GM19455 (cell line): ENCODE results near the gene FEM1A.
"Not testable (repeated sequence)": the region's sequence is repeated elsewhere in the genome, so short reads cannot be mapped to it uniquely, and the experiment has no call there.

Experiments used
- ATAC-seq: cut with Tn5 transposase; IDR thresholded peaks from one replicate; pipeline ENCODE4 v1.9.1; 2021; ENCODE audit not compliant: unreplicated experiment

The FEM1A gene

DNA sequence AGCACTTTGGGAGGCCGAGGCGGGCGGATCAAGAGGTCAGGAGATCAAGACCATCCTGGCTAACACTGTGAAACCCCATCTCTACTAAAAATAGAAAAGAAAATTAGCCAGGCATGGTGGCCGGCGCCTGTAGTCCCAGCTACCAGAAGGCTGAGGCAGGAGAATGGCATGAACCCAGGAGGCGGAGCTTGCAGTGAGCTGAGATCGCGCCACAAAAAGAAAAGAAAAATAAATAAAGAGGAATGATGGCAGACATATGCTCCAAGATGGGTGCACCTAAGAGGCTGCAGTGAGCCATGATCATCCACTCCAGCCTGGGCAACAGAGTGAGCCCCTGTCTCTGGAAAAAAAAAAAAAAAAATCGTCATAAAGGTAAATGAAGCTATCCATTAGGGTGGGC, 54.4 kb downstream of the FEM1A start:
- ATAC-seq, result not testable (repeated sequence)

DNA sequence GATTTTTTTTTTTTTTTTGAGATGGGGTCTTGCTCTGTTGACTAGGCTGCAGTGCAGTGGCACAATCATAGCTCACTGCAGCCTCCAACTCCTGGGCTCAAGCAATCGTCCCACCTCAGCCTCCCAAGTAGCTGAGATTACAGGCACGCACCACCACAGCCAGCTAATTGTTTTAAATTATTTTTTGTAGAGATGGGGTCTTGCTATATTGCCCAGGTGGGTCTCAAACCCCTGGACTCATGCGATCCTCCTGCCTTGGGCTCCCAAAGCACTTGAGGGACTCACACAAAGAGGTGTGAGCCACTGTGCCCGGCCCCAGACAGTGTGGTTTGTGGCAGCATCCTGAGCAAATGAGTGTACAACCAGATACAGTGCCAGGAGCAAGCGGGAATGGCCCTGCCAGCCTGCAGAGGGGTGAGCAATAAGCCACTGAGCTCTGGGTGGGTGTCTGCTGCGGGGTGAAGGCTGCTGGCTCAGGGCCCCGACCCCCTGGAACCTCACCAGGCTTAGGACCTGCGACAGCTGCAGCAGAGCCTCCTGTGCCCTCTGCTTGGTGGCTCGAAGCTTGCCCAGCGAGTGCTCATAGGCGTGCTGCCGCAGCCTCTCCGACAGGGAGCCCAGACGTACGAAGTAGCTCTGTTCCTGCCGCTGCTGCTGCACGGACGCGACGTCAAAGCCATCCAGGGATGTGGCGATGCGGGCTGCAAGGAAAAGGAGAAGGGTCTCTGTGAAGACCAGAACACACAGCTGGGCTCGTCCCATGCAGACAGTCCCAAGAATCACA, 55.8 kb downstream of the FEM1A start:
- ATAC-seq, result no peak

DNA sequence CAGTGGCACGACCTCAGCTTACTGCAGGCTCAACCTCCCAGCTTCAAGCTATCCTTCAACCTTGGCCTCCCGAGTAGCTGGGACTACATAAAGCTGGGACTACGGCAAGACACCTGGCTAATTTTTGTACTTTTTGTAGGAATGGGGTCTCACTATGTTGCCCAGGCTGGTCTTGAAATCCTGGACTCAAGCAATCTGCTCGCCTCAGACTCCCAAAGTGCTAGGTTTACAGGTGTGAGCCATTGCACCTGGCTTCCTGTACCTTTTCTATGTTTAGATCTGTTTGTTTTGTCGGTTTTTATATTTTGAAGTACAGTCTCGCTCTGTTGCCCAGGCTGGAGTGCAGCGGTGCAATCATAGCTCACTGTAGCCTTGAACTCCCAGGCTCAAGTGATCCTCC, 57.5 kb downstream of the FEM1A start:
- no peak for ATAC-seq
